Activated naive CD4-positive, alpha-beta T cell treated with anti-CD3 and anti-CD28 coated beads for 36 hours (primary cell): ENCODE data around the gene CAPZB. TPM values are rescaled to one million over a fixed set of nuclear protein-coding genes. Genes with fewer than 3 reads are reported as not detected.

Source experiments
- CTCF ChIA-PET: fragments of 350-600 bp; sonication (Branson Sonifier 250); formaldehyde crosslinking; loops from one replicate; lab custom pipeline; 2021; ENCODE audit warnings: antibody characterized with exemption; lab: Charles Lee
- DNase-seq: peaks from one replicate; pipeline ENCODE4 v3.0.0-alpha.2; 2020
- H3K27ac Mint-ChIP-seq: one replicate; pipeline ENCODE4 v1.8.0; 2021; ENCODE audit warnings: mild to moderate bottlenecking, mixed read lengths
- H3K27me3 Mint-ChIP-seq: one replicate; pipeline ENCODE4 v1.8.0; 2021; ENCODE audit warnings: low read depth, mixed read lengths
- H3K36me3 Mint-ChIP-seq: one replicate; pipeline ENCODE4 v1.8.0; 2021; ENCODE audit warnings: low read depth, mixed read lengths
- H3K4me1 Mint-ChIP-seq: one replicate; pipeline ENCODE4 v1.8.0; 2021; ENCODE audit warnings: low read depth, mixed read lengths
- H3K4me3 Mint-ChIP-seq: one replicate; pipeline ENCODE4 v1.8.0; 2021; ENCODE audit warnings: mild to moderate bottlenecking, moderate library complexity, mixed read lengths
- H3K9me3 Mint-ChIP-seq: one replicate; pipeline ENCODE4 v1.8.0; 2021; ENCODE audit warnings: mixed read lengths
- intact Hi-C: fragments of 100-400 bp; cut with micrococcal nuclease; formaldehyde crosslinking; loops from one replicate; pipeline ENCODE4 v1.15.1; 2023
- total RNA-seq, 2 experiments: library from RNA; stranded (reverse); gene quantifications; one replicate each; pipeline ENCODE4 v1.2.3, GENCODE V29; 2021

Gene CAPZB
- total RNA-seq, 2 experiments from 2014 or later = 362 to 381 TPM

DNA sequence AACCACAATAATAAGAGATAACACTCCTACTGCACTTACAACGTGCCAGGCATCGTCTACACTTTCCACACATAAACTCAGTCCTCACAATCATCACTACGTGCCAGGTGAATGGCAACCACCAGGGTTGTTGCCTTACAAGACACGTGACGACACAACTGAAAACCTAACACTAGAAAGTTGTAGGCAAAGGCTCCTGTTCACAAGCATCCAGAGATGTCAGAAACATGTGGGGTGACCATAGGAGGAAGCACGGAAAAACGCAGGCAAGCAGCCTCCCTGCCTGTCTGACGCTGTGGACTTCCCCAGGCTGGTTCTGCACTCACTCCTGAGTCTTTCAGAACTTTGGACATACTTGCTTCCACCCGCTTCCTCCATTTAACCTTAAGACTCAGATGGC, 7.0 kb downstream of the CAPZB start:
- H3K36me3 Mint-ChIP-seq = peaks cover 18% of the 10 kb centered on the region
- CTCF ChIA-PET = interaction anchor here (1.0 to 1.7 kb wide), 3 partner anchors 7 to 104 kb away, joined by 3 to 6 read pairs (median 3); no protein-coding TSS in a partner anchor
- peaks cover 95% of the 10 kb centered on the region for H3K4me1 Mint-ChIP-seq
- no peaks in the 10 kb centered on the region for H3K27me3 Mint-ChIP-seq
- no peak for DNase-seq
- intact Hi-C loops = no loop called here
- no peak overlapping the region for H3K4me3 Mint-ChIP-seq
- H3K9me3 Mint-ChIP-seq = no peaks in the 10 kb centered on the region
- H3K27ac Mint-ChIP-seq = peak overlapping the region; percentile 92

DNA sequence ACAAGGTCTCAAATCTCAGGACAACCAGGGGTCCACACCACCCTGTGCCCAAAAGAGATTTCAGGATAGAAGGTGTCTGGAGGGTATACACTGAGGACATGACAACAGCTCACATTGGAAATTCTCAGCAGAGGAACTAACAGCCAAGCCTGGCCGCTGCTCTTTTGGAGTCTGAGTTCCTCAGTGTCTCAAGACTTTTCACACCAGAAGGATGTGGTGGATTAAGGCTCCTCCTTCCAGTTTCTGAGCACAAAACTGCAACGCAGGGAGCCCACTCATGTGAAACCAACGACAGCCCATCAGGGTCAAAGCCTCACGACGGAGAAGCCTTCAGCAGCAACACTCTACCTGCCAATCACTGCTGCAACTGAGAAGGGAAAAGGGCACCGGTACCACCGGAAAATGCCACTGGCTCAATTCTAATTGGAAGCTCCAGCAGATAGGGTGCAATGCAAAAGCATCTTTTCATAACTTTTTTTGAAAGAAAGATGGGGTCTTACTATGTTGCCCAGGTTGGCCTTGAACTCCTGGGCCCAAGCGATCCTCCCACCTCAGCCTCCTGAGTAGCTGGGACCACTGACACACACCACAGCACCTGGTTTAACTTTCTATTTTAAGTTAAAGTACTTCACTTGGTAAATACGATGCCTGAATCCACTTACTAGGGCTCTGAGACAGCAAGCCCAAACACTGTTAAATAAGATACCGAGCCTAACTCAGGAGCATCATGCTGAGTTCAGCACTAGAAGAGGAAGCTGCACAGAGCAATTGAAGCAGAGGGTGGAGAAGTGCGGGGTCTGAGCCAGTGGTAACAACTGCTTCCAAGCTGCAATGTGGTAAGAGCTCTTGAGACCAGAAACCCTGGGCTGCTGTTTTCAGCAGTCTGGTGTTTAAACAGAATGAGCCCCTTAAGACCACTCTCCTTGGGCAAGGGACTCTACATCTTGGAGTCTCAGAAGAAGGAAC, 7.8 kb downstream of the CAPZB start:
- H3K4me3 Mint-ChIP-seq = peak overlapping the region; percentile 58
- DNase-seq = peak; percentile 61
- H3K27ac Mint-ChIP-seq = peak overlapping the region; percentile 92
- intact Hi-C loops = loop anchor here (1.0 kb wide), 2 partner anchors 9 to 14 kb away; no protein-coding TSS in a partner anchor
- no peaks in the 10 kb centered on the region for H3K9me3 Mint-ChIP-seq
- H3K4me1 Mint-ChIP-seq = peaks cover 93% of the 10 kb centered on the region
- CTCF ChIA-PET = interaction anchor here (0.7 to 1.7 kb wide), 5 partner anchors 9 to 170 kb away, joined by 3 to 6 read pairs (median 3); no protein-coding TSS in a partner anchor
- peaks cover 12% of the 10 kb centered on the region for H3K36me3 Mint-ChIP-seq
- H3K27me3 Mint-ChIP-seq = no peaks in the 10 kb centered on the region

DNA sequence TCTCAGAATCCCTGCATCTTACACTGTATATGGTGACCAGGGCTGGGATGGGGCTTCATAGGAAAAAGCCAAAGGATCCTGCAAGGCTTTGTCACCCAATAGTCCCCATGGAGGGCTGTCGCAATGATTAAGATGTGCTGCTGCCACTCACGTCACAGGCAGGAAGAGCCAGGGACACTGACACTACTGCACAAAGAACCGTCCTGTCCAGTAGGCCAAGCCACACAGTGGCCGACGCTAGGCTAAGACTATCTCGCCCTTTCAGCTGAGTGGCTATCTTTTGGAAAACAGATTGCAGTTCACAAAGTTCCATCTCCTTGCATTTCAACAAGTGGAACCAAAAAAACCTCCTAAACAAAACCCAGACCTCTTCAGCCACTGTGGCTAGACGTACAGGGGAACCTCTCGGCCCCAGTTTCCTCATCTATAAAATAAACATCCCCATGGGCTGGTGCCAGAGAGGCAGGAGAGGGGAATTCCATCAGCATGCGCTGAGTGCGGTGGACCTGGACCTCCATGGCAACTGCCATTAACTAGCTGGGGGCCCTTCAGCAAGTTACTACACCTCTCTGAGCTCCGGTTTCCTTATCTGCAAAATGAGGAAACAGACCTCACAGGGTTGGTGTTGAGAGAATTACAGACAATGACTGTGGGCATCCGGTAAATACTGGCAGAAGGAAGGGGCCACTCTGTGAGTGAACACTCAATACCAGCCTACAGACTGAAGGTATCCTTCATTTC, 8.7 kb downstream of the CAPZB start:
- Mint-ChIP-seq H3K27me3 (no peaks in the 10 kb centered on the region), H3K36me3 (peaks cover 11% of the 10 kb centered on the region), H3K4me1 (peaks cover 92% of the 10 kb centered on the region), H3K27ac (peak overlapping the region; percentile 92), H3K4me3 (peak overlapping the region; percentile 58), H3K9me3 (no peaks in the 10 kb centered on the region)
- DNase-seq = peak; percentile 69
- CTCF ChIA-PET = interaction anchor here (0.7 to 1.7 kb wide), 4 partner anchors 8 to 171 kb away, joined by 3 to 6 read pairs (median 3); no protein-coding TSS in a partner anchor
- intact Hi-C loops = loop anchor here (1.0 kb wide), 2 partner anchors 8 to 13 kb away; no protein-coding TSS in a partner anchor

DNA sequence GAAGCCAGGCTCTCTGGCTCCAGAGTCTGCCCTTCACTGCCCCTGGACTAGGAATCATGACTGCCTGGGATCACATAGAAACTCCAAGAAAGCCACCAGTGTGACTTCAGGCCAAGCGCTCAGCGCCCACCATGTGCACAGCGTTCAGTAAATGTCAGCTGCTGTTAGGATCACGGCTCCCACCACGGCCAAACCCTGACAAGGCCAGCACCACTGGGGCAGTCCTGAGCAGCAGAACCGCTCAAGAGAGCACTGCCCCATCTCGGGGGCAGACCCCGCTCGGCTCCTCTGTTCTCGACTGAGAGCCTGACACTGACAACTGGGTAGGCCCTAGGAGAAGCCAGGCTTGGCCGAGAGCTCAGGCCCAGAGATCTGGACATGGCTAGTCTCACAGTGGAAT, 10.0 kb downstream of the CAPZB start:
- peaks cover 92% of the 10 kb centered on the region for H3K4me1 Mint-ChIP-seq
- H3K27ac Mint-ChIP-seq = no peak overlapping the region
- DNase-seq = no peak
- no peaks in the 10 kb centered on the region for H3K9me3 Mint-ChIP-seq
- peaks cover 16% of the 10 kb centered on the region for H3K36me3 Mint-ChIP-seq
- CTCF ChIA-PET = interaction anchor here (0.6 to 0.8 kb wide), 2 partner anchors 12 to 174 kb away, joined by 3 read pairs; no protein-coding TSS in a partner anchor
- H3K27me3 Mint-ChIP-seq = no peaks in the 10 kb centered on the region
- H3K4me3 Mint-ChIP-seq = no peak overlapping the region
- intact Hi-C loops = no loop called here

DNA sequence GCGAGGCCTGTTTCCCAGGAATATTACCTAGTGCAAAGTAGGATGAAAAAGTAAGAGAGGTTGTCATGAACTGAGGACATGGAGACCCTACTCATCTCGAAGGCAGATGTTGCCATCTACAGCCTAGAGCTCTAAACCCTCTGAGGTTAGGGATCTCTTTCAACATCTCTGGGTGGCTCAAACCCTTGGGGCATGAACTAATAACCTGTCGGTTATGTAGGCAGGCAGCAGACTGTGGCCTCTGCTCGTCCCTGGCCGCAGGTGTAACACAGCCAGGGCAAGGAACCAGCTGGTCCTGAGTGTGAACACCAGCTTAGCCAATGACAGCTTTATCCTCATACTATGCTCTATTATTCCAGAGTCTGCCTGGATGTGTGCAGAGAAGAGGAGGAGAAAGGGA, 13.2 kb downstream of the CAPZB start:
- no peaks in the 10 kb centered on the region for H3K27me3 Mint-ChIP-seq
- intact Hi-C loops = no loop called here

DNA sequence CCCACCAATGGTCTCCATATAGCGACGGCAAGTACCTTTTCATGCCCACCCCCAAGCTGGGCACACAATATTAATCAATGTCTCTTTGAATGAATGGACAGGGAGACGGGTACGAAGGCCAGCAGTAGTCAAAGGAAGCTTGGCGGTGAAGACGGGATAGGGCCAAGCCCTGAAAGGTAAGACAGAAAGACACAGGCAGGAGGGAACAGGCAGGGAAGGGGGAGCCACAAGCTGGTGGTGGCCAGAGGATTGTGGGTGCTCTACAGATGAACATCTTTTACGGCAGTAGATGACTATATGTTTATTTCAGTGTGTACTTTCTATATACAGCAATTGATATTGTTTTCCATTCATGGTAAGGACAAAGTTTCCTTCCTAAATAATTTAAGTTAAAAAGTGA, 16.3 kb downstream of the CAPZB start:
- DNase-seq = peak; percentile 34
- intact Hi-C loops = loop anchor here (5.0 to 10.0 kb wide), 3 partner anchors 77 to 716 kb away; partner anchors contain the start of genes PLA2G2C and UBXN10
- Mint-ChIP-seq H3K27ac (peak overlapping the region; percentile 88), H3K36me3 (peaks cover 14% of the 10 kb centered on the region), H3K9me3 (no peaks in the 10 kb centered on the region), H3K4me1 (peaks cover 88% of the 10 kb centered on the region), H3K27me3 (no peaks in the 10 kb centered on the region), H3K4me3 (peak overlapping the region; percentile 37)
- CTCF ChIA-PET = interaction anchor here (0.6 to 2.1 kb wide), 3 partner anchors 9 to 76 kb away, joined by 3 to 6 read pairs (median 5); no protein-coding TSS in a partner anchor

More for the DNA sequence above, 13.2 kb downstream of the CAPZB start:
- Mint-ChIP-seq H3K4me1 (peaks cover 93% of the 10 kb centered on the region), H3K36me3 (peaks cover 17% of the 10 kb centered on the region), H3K27ac (peak overlapping the region; percentile 62), H3K4me3 (no peak overlapping the region), H3K9me3 (no peaks in the 10 kb centered on the region)
- DNase-seq = no peak
- CTCF ChIA-PET = interaction anchor here (1.3 kb wide), 1 partner anchor 30 kb away, joined by 3 read pairs; no protein-coding TSS in a partner anchor

DNA sequence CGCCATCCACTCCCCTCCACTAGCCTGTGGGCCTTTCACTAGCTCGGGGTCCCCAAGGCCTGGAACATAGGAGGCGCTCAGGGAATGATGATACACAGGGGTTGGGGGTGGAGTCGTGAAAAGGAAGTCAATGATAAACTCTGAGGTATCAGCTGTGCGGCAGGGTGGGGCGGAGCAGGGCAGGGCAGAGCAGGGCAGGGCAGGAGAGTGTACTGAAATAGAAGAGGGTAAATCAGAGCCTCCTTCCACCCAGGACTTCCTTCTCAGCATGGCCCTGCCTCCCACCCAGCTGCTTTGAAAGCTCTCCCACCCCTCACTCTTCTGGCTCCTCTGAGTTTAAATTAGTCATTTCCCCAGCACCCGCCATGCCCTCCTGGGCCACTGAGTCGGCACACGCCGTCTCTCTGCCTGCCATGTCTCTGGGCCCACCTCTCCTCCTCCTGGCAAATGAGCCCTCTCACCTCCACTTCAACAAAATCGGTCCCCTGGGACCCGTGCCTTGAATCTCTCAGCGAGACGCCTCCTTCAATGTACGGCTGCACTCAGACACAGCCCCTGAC, 16.9 kb downstream of the CAPZB start:
- H3K27me3 Mint-ChIP-seq = no peaks in the 10 kb centered on the region
- peak overlapping the region; percentile 88 for H3K27ac Mint-ChIP-seq
- H3K4me3 Mint-ChIP-seq = peak overlapping the region; percentile 37
- H3K36me3 Mint-ChIP-seq = peaks cover 18% of the 10 kb centered on the region
- peaks cover 89% of the 10 kb centered on the region for H3K4me1 Mint-ChIP-seq
- DNase-seq = peak; percentile 87
- no peaks in the 10 kb centered on the region for H3K9me3 Mint-ChIP-seq
- CTCF ChIA-PET = interaction anchor here (0.6 to 2.1 kb wide), 4 partner anchors 9 to 182 kb away, joined by 3 to 6 read pairs (median 4); no protein-coding TSS in a partner anchor
- intact Hi-C loops = loop anchor here (1.0 to 10.0 kb wide), 6 partner anchors 9 to 716 kb away; partner anchors contain the start of genes PLA2G2C and UBXN10

DNA sequence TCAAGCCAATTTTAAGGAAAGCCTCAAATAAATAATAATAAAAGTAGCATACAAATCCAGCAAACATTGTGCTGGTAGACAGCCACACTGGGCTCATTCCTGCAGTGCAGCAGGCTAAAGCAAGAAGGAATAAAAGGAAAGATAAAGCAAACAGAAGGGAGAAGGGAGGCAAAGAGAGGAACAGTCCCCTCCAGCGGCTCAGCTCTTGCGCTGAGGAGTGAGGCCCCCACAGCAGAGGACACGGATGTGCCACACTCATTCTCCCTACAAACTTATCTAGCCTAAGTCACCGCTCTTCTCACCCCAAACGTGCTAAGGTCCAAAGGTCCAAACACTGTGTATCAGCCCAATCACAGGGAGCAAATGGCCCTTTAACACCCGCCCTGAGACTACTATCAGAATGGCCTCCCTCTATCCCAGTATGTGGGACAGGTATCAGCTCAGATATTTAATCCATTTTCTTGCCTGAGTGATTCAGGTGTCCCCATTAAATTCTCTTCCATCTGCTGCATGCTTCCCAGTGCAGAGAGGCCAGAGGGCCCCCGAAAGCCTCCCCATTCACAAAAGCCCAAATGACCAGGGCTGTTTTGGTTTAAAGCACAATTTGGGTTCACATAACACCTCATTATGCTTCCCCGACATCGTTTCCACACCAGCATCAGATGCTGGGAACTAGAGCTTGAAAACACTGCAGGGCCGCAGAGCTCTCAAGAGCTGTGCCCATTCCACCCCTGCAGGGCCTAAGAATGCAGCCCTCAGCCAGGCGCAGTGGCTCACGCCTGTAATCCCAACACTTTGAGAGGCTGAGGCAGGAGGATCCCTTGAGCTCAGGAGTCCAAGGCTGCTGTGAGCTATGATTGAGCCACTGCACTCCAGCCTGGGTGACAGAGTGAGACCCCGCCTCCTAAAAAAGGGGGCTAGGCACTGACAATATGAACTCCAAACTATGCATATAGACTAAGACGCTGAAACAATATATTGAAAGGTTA, 17.8 kb downstream of the CAPZB start:
- Mint-ChIP-seq H3K27me3 (no peaks in the 10 kb centered on the region), H3K4me1 (peaks cover 91% of the 10 kb centered on the region), H3K4me3 (no peak overlapping the region), H3K27ac (peak overlapping the region; percentile 88), H3K9me3 (no peaks in the 10 kb centered on the region), H3K36me3 (peaks cover 20% of the 10 kb centered on the region)
- DNase-seq = no peak
- intact Hi-C loops = loop anchor here (1.0 to 10.0 kb wide), 6 partner anchors 10 to 717 kb away; partner anchors contain the start of genes PLA2G2C and UBXN10
- CTCF ChIA-PET = interaction anchor here (0.9 to 2.1 kb wide), 2 partner anchors 10 to 183 kb away, joined by 3 to 6 read pairs; no protein-coding TSS in a partner anchor

DNA sequence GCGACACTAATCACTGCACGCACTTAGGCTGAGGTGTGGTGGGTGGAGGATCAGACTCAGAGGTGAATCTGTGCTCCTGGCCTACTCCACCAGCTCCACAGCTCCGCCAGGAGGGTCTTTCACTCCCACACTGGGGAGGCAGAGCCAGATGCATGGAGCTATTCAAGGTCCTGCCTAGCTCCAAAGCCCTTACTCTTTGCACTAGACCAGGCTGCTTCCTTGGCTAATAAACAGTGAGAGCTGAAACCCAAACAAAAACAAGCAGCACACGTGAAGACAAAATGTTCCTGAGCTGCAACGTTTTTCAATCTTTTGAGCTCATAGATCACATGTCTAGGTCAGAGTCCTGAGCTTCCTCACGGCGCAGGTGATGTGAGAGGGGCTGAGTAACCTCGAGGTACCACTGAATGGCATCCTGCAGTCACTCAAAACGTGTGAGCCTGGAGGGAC, 19.2 kb downstream of the CAPZB start:
- H3K4me3 Mint-ChIP-seq = no peak overlapping the region
- H3K4me1 Mint-ChIP-seq = peaks cover 89% of the 10 kb centered on the region

DNA sequence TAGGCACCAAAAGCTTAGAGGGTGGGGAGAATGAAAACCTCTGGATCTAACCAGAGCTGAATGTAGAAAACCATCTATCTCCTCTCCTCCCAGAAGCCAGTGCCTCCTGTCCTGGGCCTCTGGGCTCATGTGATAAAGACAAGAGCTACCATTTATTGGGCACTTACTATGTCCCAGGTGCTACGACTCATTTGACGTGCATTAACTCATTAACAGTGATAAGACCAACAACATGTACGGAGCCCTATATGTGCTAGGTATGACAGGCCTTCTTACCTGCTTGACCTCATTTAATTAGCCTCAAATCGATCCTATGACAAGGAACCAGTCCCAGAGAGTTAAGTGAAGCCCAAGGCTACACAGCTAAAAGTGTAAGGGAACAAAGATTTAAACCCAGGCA, 19.7 kb downstream of the CAPZB start:
- intact Hi-C loops = loop anchor here (5.0 to 10.0 kb wide), 3 partner anchors 73 to 719 kb away; partner anchors contain the start of genes PLA2G2C and UBXN10
- H3K4me1 Mint-ChIP-seq = peaks cover 89% of the 10 kb centered on the region
- no peaks in the 10 kb centered on the region for H3K9me3 Mint-ChIP-seq
- peaks cover 16% of the 10 kb centered on the region for H3K36me3 Mint-ChIP-seq
- H3K27ac Mint-ChIP-seq = peak overlapping the region; percentile 68
- DNase-seq = no peak
- CTCF ChIA-PET = interaction anchor here (0.5 to 2.2 kb wide), 5 partner anchors 15 to 614 kb away, joined by 3 to 10 read pairs (median 4); no protein-coding TSS in a partner anchor
- no peaks in the 10 kb centered on the region for H3K27me3 Mint-ChIP-seq
- no peak overlapping the region for H3K4me3 Mint-ChIP-seq

More for the DNA sequence above, 19.2 kb downstream of the CAPZB start:
- Mint-ChIP-seq H3K36me3 (peaks cover 16% of the 10 kb centered on the region), H3K27me3 (no peaks in the 10 kb centered on the region), H3K27ac (peak overlapping the region; percentile 68), H3K9me3 (no peaks in the 10 kb centered on the region)
- CTCF ChIA-PET = interaction anchor here (0.5 to 2.2 kb wide), 5 partner anchors 14 to 613 kb away, joined by 3 to 10 read pairs (median 4); no protein-coding TSS in a partner anchor
- no peak for DNase-seq
- intact Hi-C loops = loop anchor here (5.0 to 10.0 kb wide), 3 partner anchors 74 to 719 kb away; partner anchors contain the start of genes PLA2G2C and UBXN10
